GM15510 (cell line): ENCODE results near the gene C5orf34.

Source experiments
- POLR2A ChIP-seq: IDR thresholded peaks from 3 replicates; pipeline ENCODE4 v1.6.1; 2011; ENCODE audit warnings: borderline replicate concordance; ENCODE audit not compliant: insufficient read length; ENCODE audit errors: extremely low read depth

C5orf34 gene

DNA sequence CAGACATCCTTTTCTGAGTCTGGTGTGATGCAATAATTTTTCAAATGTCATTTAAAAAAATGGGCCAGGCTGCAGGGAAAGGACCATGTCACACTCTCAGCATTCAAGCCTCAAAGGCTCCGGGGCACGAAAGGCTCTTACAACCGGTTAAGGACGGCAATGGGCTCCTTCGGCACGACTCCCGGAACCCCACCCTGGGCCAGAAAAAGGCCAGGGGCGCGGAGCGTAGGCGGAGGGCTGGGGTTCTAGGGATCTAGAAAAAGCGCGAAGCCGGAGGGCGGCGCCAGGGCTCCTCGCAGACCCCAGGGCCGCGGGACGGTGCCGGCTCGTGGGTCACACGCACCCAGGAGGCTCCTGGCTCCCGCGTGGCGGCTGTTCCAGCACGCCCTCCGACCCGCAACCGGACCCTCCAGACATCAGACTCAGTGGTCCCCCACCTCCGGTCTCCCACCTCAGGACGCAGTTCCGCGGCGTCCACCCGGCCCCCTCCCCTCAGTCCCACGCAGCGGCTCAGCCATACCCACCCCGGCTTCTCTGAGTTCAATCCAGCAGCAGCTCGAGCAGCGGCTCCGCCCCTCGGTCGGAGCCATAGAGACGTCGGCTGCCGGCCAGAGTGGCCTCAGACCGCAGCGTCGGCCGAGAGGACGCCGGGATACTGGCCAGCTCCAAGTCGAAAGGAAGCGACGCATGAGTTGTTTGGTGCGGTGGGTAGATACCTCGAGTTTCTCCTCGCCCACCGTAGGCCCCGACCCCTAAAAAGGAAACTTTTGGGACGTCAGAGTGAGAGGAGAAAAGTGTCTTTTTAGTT lies 31.4 kb downstream of the C5orf34 start, which contains the start of gene TMEM267:
Gene TMEM267, minus strand, starts transcription at position 568 of the 808 bp plus-strand sequence. CDS start 29,896 bp downstream, outside the sequence.
- TF ChIP-seq POLR2A: peak; percentile 85

DNA sequence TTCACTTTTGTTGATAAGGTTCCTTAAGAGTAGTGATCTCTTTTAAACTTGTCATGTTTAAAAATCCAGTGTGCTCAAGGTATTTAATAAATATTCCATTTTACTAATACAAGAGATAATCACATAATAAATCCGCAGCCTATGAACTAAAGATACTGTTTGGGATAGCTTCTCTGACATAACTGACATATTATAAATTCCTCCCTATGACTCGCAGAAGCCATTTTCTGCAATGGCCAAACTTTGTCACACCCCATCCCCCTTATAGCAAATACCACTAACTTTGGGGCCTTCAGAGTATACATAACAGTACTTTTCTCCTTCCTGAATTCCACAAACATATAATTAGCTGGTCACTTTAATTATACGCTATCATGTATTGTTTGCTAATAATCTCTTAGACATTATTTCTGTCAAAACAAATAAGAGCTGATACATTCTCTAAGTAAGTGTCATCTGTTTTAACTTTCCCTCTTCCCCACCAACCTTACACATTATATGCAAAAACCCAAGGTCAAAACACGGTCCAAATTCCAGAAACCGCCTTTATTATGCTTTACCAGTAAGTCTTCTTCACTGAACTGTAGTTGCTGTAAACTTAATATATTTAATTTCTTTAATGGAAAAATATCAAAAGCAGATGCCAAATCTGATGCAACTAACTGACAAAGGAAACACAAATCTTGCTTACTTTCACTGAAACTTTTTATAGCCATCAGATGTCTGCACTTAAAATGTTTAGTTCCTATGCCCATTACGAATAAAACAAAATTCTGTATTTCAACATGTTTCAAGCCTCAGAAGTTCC lies 32.3 kb downstream of the C5orf34 start:
- no peak for TF ChIP-seq POLR2A

DNA sequence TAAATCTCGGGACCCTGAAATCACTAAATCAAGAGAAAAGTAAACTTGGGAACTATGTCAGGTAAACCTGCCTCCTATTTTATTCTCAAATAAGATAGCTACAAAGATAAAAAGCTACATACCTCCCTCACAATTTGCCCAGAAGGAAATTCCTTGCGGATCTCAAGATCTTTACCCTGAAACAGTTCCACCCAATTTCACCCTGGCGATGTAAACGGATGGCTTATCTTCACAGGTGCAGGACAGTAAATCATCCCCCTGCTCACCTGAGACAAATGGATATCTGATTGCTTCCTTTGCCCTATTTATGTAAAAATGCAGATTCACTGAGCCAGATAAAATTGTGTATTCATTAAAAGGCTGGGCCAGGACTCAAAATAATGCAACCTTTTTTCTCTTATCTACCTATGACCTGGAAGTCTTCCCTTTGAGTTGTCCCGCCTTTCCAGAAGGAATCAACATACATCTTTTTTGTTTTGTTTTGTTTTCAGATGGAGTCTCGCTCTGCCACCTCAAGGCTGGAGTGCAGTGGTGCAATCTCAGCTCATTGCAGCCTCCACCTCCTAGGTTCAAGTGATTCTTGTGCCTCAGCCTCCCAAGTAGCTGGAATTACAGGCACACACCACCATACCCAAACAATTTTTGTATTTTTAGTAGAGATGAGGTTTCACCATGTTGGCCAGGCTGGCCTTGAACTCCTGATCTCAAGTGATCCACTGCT lies 45.1 kb downstream of the C5orf34 start:
- no peak for TF ChIP-seq POLR2A

DNA sequence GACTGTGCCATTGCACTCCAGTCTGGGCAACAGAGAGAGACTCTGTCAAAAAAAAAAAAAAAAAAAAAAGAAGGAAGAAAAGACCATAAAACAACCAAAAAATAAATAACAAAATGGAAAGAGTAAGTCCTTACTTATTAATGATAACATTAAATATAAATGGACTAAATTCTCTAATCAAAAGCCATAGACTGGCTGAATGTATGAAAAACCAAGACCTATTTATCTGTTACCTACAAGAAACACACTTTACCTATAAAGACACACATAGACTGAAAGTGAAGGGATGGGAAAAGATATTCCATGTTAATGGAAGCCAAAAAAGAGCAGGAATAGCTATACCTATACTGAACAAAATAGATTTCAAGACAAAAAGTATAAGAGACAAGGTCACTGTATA lies 47.8 kb downstream of the C5orf34 start:
- TF ChIP-seq POLR2A: no peak

DNA sequence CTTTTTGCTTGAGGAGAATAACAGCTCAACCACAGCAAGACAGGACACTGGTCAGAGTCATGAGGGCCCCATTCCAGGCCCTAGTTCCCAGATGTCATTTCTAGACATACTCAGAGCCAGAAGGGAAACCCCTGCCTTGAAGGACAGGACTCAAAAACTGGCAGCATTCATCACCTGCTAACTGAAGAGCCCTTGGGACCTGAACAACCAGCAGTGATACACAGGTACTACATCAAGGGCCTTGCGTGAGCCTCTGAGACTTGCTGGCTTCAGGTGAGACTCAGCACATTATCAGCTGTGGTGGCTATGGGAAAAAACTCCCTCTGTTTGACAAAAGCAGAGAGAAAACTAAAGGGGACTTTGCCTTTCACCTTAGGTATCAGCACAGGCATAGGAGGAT lies 53.9 kb downstream of the C5orf34 start:
- TF ChIP-seq POLR2A: no peak

- no peak for TF ChIP-seq POLR2A
Measured at GRCh38 chr5:43456556-43456955, 58.4 kb downstream of the C5orf34 start.

- TF ChIP-seq POLR2A: no peak
Measured at GRCh38 chr5:43437062-43437660, 77.8 kb downstream of the C5orf34 start.
